ENCODE results near the gene CLCN2.

CLCN2 gene

DNA sequence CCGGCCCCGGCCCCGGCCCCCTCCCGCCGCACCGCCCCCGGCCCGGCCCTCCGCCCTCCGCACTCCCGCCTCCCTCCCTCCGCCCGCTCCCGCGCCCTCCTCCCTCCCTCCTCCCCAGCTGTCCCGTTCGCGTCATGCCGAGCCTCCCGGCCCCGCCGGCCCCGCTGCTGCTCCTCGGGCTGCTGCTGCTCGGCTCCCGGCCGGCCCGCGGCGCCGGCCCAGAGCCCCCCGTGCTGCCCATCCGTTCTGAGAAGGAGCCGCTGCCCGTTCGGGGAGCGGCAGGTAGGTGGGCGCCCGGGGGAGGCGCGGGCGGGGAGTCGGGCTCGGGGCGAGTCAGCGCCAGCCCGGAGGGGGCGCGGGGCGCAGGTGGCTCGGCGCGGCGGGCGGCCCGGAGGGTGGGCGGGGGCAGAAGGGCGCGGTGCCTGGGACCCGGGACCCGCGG lies 18.8 kb upstream of the CLCN2 start:
- FAIRE-seq: no peak

- no peak for FAIRE-seq
Measured at GRCh38 chr3:184379358-184380184, 18.2 kb upstream of the CLCN2 start, which contains the start of gene CHRD. Gene CHRD, plus strand, starts transcription at chr3:184380054. Its CDS starts 265 bp downstream, at chr3:184380319.

- no peak for FAIRE-seq
Measured at GRCh38 chr3:184378651-184379357, 17.4 kb upstream of the CLCN2 start.

- no peak for FAIRE-seq
Measured at GRCh38 chr3:184377882-184378445, 16.6 kb upstream of the CLCN2 start, which contains the start of gene THPO. Gene THPO, minus strand, starts transcription at chr3:184378207. Its CDS starts 1,948 bp downstream, at chr3:184376259.

DNA sequence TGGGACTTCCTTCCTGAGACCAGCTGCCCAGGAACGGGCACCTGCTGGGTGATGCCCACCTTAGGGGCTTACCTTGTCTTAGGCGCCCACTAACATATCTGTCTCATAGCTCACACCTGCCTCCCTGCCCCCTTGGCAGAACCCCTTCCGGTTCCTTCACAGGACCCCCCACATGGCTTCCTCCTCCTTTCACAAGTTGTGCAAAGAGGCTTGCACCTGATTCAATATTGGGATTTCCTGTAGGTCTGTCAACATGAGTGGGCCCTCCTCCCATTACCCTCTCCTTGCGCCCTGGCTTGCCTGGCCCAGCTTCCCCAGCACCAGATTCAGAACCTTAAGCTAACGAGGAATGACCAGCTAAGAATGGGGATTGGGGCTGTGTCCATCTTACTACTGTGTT lies 16.0 kb upstream of the CLCN2 start:
- FAIRE-seq: no peak

DNA sequence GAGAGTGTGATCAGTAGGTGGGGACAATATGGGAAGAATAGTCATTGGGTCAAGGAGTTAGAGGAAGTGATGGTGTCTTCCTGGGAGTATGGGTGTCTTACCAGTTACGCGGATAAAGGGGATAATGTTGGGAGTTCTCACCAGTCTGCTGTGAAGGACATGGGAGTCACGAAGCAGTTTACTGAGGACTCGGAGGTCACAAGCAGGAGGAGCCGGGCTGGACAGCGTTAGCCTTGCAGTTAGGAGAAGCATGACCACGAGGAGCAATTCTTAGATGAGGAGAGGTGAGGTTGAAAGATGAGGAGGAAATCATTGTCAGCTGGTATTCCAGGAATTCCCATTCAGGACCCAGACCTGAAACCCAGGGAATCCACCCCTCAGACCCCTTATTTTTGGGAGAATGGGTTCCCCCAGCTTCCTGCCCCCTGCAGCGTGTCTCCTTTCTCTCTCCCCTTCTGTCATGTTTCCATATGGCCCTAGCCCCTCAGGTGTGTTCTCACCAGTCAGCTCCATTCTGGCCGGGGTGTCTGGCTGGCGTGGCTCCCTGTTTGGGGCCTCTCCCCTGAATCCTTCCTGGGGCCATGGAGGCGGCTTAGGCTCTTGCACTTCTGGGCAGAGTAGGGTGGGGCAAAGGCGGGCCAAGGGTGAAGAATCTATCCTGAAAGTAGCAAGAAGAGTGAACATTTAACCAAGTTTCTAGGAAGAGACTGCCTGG lies 14.5 kb upstream of the CLCN2 start:
- FAIRE-seq: no peak

DNA sequence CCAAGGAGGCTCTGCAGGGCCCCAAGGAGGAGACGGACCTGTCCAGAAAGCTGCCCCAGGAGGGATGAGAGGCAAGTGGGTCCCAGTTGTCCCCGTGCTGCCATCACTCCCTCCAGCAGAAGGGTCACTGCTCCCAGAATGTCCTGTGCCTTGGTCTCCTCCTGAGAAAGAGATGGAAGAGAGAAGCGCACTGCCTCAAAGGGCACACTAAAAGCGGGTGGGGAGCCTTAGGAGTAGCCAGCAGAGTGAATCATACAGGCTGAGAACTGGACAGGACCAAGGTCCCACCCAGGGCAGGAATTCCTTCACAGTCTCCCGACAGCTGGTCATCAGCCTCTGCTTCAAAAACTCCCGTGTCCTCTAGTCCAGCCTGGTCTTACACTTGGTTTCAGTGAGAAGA lies 12.0 kb upstream of the CLCN2 start:
- no peak for FAIRE-seq

- FAIRE-seq: no peak
Measured at GRCh38 chr3:184372911-184373310, 11.5 kb upstream of the CLCN2 start.

GRCh38 chr3:184372296-184372821 lies 11.0 kb upstream of the CLCN2 start:
- no peak for FAIRE-seq

GRCh38 chr3:184371570-184372018 lies 10.2 kb upstream of the CLCN2 start:
- no peak for FAIRE-seq

- no peak for FAIRE-seq
Measured at GRCh38 chr3:184368586-184369183, 7.3 kb upstream of the CLCN2 start.

DNA sequence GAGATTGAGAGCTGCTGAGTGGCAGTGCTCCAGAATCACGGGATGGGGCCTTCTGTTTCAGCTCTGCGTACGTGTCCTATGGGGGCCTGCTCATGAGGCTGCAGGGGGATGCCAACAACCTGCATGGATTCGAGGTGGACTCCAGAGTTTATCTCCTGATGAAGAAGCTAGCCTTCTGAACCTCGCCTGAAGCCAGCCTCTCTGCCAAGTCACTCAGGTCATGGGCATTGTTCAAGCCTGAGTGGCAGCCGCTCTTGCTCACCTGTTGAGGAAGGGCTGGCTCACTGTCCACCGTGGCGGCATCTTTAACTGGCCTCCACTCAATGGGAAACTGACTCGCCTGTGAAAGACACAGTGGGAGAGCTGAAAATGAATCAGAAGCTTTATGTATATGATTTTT lies 6.7 kb upstream of the CLCN2 start:
- FAIRE-seq: no peak

GRCh38 chr3:184366619-184367289 lies 5.3 kb upstream of the CLCN2 start:
- no peak for FAIRE-seq

DNA sequence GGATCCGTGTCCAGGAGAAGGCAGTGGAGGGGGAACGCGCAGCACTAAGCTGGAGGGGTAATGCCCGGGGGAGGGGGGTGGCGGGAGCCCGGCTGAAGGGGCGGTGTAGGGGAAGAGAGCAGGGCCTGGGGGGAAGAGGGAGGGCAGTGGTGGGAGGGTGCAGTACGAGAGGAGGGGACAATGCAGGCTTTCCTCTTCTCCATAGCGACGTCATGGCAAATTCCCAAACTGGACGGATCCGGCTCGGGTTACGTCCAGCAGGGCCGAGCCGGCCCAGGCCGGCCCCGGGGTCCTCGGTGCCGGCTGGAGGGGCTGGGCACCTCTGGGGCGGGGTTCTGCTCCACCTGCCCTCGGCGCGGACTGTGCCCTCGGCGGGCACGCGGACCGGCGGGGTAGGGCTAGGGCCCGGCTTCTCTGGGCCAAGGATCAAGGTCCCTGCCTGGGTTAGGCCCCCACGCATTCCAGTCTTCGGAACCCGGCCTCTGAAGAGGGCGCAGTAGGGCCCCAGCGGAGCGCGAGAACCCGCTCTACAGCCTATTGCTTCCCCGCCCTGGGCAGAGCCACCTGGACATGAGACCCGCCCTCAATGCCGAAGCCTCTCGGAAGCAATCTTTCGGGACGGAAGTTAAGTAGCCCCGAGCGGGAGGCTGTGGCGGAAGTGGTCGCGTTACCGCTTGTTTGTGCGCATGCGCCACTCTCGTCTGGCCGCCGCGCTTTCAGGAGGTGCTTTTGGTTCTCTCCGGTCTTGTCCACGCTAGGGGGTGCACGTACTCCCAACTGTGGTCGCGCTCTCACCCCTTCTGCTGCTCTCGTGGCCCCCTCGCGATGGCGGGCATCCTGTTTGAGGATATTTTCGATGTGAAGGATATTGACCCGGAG lies 1.5 kb upstream of the CLCN2 start:
- no peak for FAIRE-seq

DNA sequence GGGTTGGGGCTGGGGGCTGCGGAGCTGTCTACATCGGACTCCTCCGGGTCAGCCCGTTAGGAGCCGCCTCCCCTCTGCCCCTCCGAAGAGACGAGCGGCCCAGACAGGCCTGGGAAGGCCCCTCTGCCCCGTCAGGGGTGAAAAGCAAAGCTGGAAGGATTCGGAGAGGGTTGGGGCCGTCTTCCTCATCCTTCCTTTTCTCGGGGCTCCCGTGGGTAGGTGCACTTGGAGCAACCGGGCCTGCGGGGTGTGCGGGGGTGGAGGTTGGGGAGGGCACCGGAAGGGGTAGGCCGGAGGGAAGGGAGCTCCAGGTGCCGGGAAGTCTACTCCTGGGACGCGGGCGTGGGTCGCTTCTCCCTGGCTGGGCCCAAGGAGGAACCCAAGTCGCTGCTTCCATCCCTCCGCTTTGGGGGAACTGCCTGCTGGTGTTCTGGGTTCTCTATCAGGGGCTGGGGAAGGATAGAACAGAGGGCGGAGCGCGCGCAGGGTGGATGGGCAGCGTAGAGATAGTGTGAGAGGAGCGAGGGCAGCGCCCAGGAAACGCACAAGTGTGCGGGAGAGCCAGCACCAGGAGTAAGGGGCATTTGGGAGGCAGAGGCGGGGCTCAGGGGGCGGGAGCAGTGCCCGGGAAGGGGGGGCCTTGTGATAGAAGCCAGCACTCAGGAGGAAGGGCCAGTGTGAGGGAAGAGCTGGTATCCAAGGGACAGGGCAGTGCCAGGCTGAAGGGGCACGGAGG lies 695 bp upstream of the CLCN2 start:
- no peak for FAIRE-seq

DNA sequence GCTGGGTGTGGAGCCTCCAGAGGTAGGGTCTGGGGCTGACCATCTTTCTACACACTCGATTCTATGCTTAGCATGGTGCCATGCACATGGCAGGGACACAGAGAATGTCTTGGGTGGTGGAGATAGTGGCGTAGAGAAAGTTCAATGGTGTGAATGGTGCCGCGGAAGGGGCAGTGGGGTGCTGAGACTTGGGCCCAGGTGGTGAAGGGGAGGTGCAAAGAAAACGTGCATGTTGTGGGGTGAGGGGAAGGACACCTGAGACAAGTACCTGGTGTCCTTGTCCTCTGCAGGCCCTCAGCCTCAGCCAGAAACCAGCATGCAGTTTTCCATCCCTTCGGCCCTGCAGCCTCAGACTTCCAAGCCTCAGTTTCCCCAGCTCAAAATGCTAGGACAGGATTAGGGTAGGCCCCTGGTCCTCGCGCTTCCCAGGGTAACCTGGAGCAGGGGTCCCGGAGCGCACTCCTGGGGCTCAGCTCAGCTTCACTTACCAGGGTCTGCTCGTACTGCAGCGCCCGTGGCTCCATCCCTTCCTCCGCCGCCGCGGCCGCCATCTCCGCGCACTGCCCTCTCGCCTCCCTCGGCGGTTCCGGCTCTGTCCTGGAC lies 375 bp downstream of the CLCN2 start:
- no peak for FAIRE-seq

GRCh38 chr3:184360070-184360928 lies 1.1 kb downstream of the CLCN2 start:
- FAIRE-seq: no peak

DNA sequence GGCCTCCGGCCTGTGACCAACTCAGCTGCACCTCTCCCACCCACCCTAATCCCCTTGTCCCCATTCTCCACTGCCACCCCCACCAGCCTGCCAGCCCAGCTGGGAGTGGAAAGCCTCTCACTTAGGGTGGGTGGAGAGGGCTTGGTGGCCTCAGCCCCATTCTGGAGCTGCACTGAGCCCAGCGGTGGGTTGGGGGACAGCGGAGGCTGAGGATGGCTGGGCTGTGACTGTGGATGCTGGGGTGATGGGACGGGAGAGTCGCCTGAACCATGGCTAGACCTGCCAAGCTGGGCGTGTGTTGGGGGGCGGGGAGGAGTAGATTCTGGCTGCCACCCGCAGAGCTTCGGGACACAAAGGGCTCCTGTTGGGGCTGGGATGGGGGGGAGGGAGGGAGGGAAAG lies 1.8 kb downstream of the CLCN2 start:
- FAIRE-seq: no peak
